HAP-1 (cell line): ENCODE results near the gene MBD4.
"Not testable (repeated sequence)": the region's sequence is repeated elsewhere in the genome, so short reads cannot be mapped to it uniquely, and the experiment has no call there.

Experiments
- DNase-seq, 2 experiments: peaks; one replicate each; pipeline ENCODE4 v3.0.0-alpha.2; 2016 to 2020; ENCODE audit warnings: low spot score in 2 of 2
- H3K27me3 ChIP-seq: fragments of 250-450 bp; sonication (Bioruptor Pico); 2 replicates; pipeline ENCODE4 v1.5.1; 2020; ENCODE audit warnings: low read depth, mild to moderate bottlenecking, moderate library complexity
- H3K36me3 ChIP-seq: fragments of 250-450 bp; sonication (Bioruptor Pico); replicated peaks from 2 replicates; pipeline ENCODE4 v1.5.1; 2020; ENCODE audit warnings: mild to moderate bottlenecking
- H3K4me1 ChIP-seq: fragments of 250-450 bp; sonication (Bioruptor Pico); 2 replicates; pipeline ENCODE4 v1.5.1; 2020; ENCODE audit warnings: mild to moderate bottlenecking
- H3K4me3 ChIP-seq: fragments of 250-450 bp; sonication (Bioruptor Pico); 2 replicates; pipeline ENCODE4 v1.5.1; 2020; ENCODE audit warnings: mild to moderate bottlenecking, moderate library complexity
- H3K9me3 ChIP-seq: fragments of 250-450 bp; sonication (Bioruptor Pico); 2 replicates; pipeline ENCODE4 v1.5.1; 2020; ENCODE audit warnings: mild to moderate bottlenecking, moderate library complexity
- in situ Hi-C: fragments of 300-500 bp; cut with MboI; formaldehyde crosslinking; loops from 3 replicates; pipeline ENCODE4 v1.14.3; 2020; ENCODE audit warnings: low sequenced_read_pairs, inconsistent platforms, mixed read lengths

MBD4 gene

DNA sequence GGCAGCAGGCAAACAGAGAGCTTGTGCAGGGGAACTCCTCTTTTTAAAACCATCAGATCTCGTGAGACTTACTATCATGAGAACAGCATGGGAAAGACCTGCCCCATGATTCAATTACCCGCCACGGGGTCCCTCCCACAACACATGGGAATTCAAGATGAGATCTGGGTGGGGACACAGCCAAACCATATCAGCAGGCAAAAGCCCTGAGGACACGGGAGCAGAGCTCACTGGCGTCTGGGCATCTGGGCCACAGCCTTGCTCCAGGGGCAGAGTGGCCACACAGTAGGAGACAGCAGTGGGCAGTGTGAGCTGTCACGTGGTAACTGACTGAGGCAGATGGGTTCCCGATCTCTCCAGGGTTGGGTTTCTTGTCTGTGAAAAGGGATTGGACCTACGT lies 54.2 kb downstream of the MBD4 start:
- H3K4me1 ChIP-seq, in situ Hi-C loops, H3K27me3 ChIP-seq, H3K9me3 ChIP-seq, H3K4me3 ChIP-seq, DNase-seq: not testable (repeated sequence)
- peaks cover 12% of the 10 kb centered on the region for H3K36me3 ChIP-seq

DNA sequence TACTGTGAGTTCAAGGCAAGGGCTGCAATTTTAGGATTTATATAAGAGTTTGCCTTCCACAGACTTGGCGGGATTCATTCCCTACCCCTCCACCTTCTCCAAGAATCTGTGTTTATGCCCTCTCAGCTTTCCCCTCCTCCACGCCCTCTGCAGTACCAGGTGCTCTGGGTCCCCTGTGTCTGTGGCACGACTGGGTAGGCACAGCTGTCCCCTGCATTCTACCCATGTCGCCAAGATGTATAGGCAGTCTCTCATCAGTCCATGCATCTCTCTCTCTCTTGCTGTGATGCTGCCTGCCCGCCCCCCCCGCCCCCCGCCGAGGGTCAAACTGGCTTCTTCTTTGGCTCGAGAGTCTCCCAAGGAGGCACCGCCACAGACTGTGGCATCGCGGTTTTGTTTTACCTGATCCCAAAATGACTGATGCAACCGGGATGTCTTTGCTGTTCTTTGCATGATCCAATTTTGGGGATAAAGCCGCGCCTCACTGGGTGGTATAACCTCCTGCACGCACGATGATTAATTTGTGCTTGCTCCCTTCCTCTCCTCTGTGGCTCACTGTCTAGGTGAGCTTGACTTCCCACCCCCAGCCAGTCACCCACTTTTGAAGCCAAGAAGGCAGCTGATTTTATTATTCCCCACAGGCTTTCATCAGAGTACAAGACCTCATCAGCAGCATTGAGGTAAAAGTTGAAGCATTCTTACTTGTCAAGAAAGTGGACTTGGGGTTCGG lies 55.0 kb downstream of the MBD4 start:
- no peaks in the 10 kb centered on the region for H3K9me3 ChIP-seq
- DNase-seq = no peak
- H3K4me1 ChIP-seq = no peaks in the 10 kb centered on the region
- no peak overlapping the region for H3K4me3 ChIP-seq
- in situ Hi-C loops = no loop called here
- H3K27me3 ChIP-seq = no peaks in the 10 kb centered on the region
- peaks cover 12% of the 10 kb centered on the region for H3K36me3 ChIP-seq

DNA sequence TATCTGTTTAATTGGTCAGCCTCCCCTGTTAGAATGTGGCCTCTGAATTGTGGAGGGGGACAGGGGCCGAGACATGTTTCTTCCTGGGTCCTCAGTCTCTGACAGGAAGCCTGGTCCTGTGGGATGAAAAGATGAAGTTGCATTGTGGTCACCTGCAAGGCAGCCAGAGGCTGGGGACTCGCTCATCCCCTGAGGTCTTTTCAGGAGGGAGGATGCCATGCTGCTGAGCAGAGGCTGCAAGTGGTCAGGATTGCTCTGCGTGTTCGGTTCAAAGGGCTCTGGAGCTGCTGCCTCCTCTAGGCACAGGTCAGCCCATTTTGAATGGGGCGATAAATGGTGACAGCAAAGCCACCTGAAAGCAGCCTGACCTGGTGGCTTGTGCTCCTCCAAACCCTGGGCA lies 55.6 kb downstream of the MBD4 start:
- H3K9me3 ChIP-seq, H3K4me3 ChIP-seq, DNase-seq, H3K27me3 ChIP-seq, in situ Hi-C loops, H3K36me3 ChIP-seq, H3K4me1 ChIP-seq: not testable (repeated sequence)

DNA sequence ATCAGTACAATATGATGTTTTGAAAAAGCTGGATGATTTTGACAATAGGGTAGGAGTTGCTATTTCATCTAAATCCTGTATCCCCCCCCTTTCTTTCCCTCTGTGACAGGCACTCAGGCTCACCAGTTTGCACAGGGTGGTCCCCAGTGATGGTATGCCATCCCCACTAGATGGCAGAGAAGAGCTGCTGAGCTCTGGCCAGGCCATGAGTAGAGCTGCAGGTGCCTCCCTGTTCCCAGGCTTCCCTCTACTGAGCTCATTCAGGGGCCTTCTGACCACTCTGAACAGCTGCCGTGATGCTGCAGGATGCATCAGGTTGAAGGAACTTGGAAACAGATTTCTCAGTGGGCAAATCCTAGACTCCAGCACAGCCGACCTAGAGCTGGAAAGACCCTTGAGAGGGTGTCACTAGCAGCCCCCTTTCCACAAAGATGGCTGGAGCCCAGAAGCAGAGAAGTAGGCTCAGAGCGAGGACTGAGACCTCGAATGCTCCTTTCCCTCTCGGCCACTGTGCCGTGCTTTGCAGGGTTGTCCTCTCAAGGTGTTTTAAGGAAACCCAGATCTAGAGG lies 56.4 kb downstream of the MBD4 start:
- in situ Hi-C loops = no loop called here
- no peak overlapping the region for H3K4me3 ChIP-seq
- peak; percentile 50 to 79 for DNase-seq
- no peaks in the 10 kb centered on the region for H3K4me1 ChIP-seq
- peaks cover 6% of the 10 kb centered on the region for H3K36me3 ChIP-seq
- H3K9me3 ChIP-seq = no peaks in the 10 kb centered on the region
- no peaks in the 10 kb centered on the region for H3K27me3 ChIP-seq

GRCh38 chr3:129382366-129382765 lies 57.4 kb downstream of the MBD4 start:
- Histone ChIP-seq H3K27me3 (no peaks in the 10 kb centered on the region), H3K9me3 (peaks cover 5% of the 10 kb centered on the region; the same call in 1 of the 2 replicates), H3K36me3 (no peaks in the 10 kb centered on the region), H3K4me1 (no peaks in the 10 kb centered on the region), H3K4me3 (no peak overlapping the region)
- DNase-seq = no peak
- in situ Hi-C loops = no loop called here
